Measurements from ENCODE around the gene LENG9. TPM values are rescaled to one million over a fixed set of nuclear protein-coding genes. Genes with fewer than 3 reads are reported as not detected.
A peak's percentile ranks its signal among the peaks of the same experiment; 100 is the strongest.
"Not testable (repeated sequence)": the region's sequence is repeated elsewhere in the genome, so short reads cannot be mapped to it uniquely, and the experiment has no call there.

Gene LENG9
- total and polyA plus RNA-seq, 2 experiments from 2014 or later: 0.59 to 7.9 TPM

DNA sequence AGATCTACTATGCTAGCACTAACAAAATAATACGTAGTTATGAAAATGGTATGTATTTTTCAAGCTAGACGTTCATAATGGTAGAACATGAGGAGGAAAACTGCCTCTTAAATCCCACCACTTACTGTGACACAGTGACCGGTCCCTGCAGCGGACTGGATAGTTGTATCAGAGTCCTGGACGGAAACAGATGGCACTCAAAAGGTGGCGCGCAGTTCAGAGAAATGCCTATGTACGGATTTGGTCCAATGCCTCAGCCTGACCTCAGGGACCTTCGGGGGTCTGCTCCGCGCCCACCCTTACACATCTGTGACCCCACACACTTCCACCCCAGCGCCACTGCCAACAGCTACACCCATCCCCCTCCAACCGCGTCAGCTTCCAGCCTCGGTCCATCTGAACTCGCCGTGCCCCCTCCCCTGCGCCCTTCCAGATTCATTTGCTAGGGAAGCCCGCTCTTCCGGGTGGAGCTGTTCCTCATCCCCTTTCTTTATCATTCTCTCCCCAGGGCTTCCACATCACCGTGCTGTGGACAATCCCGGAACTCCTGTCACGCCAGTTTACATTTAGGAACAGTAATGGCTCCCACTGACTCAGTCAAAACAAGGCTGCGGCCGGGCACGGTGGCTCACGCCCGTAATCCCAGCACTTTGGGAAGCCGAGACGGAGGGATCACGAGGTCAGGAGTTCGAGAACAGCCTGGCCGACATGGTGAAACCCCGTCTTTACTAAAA is 15.4 kb downstream of the LENG9 start:
- no peaks in the 10 kb centered on the region for H3K9me3 ChIP-seq (ENCODE audit: low read depth)
- peak overlapping the region; percentile 84 for H3K4me2 ChIP-seq
- H3K4me1 ChIP-seq (ENCODE audit: insufficient read depth): peaks cover 24% of the 10 kb centered on the region
- H2AFZ ChIP-seq: peak overlapping the region; percentile 65
- peaks cover 38% of the 10 kb centered on the region for H4K20me1 ChIP-seq (ENCODE audit: insufficient read depth, poor library complexity, severe bottlenecking)
- H3K27me3 ChIP-seq: no peaks in the 10 kb centered on the region
- DNase-seq (ENCODE audit: low spot score): peak; percentile 77
- H3K36me3 ChIP-seq (replicated peaks; ENCODE audit: insufficient read depth, low read depth): no peaks in the 10 kb centered on the region
- no peak for TF ChIP-seq EZH2 (IDR thresholded peaks at IDR 0.05; ENCODE audit: borderline replicate concordance)
- TF ChIP-seq, protein P1, sequence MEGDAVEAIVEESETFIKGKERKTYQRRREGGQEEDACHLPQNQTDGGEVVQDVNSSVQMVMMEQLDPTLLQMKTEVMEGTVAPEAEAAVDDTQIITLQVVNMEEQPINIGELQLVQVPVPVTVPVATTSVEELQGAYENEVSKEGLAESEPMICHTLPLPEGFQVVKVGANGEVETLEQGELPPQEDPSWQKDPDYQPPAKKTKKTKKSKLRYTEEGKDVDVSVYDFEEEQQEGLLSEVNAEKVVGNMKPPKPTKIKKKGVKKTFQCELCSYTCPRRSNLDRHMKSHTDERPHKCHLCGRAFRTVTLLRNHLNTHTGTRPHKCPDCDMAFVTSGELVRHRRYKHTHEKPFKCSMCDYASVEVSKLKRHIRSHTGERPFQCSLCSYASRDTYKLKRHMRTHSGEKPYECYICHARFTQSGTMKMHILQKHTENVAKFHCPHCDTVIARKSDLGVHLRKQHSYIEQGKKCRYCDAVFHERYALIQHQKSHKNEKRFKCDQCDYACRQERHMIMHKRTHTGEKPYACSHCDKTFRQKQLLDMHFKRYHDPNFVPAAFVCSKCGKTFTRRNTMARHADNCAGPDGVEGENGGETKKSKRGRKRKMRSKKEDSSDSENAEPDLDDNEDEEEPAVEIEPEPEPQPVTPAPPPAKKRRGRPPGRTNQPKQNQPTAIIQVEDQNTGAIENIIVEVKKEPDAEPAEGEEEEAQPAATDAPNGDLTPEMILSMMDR (IDR thresholded peaks at IDR 0.05; ENCODE audit: poor library complexity): no peak
- no peak for TF ChIP-seq EZH2phosphoT487 (IDR thresholded peaks at IDR 0.05; ENCODE audit: low read depth, severe bottlenecking, unreplicated experiment)
- H3K9me2 ChIP-seq (replicated peaks; ENCODE audit: insufficient read depth): no peaks in the 10 kb centered on the region
- WGBS (ENCODE audit: low lambda C conversion rate, missing lambda C conversion rate): 4% methylated on average over 34 of the region's 34 CpGs
- peak overlapping the region; percentile 98 for H3K27ac ChIP-seq
- peak overlapping the region; percentile 65 for H3K4me3 ChIP-seq
- peaks cover 74% of the 10 kb centered on the region for H3K79me2 ChIP-seq

DNA sequence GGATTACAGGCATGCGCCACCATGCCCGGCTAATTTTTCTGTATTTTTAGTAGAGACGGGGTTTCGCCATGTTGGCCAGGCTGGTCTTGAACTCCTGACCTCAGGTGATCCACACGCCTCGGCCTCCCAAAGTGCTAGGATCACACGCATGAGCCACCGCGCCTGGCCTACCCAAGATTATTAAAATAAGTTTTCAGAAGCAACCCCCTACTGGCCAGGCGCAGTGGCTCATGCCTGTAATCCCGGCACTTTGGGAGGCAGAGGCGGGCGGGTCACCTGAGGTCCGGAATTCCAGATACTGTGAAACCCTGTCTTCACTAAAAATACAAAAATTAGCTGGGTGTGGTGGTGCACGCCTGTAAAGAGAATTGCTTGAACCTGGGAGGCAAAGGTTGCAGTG is 17.2 kb downstream of the LENG9 start:
- H3K27ac ChIP-seq: peak overlapping the region; percentile 68
- H3K4me2 ChIP-seq: peak overlapping the region; percentile 84
- H3K79me2 ChIP-seq: peaks cover 70% of the 10 kb centered on the region
- not testable (repeated sequence) for H3K4me3 ChIP-seq; H3K9me3 ChIP-seq (ENCODE audit: low read depth); H3K9me2 ChIP-seq (replicated peaks; ENCODE audit: insufficient read depth); H2AFZ ChIP-seq; H3K27me3 ChIP-seq; DNase-seq (ENCODE audit: low spot score); H3K36me3 ChIP-seq (replicated peaks; ENCODE audit: insufficient read depth, low read depth)
- peaks cover 24% of the 10 kb centered on the region for H3K4me1 ChIP-seq (ENCODE audit: insufficient read depth)
- H4K20me1 ChIP-seq (ENCODE audit: insufficient read depth, poor library complexity, severe bottlenecking): peaks cover 20% of the 10 kb centered on the region
- 96% methylated on average over 15 of the region's 15 CpGs for WGBS (ENCODE audit: low lambda C conversion rate, missing lambda C conversion rate)

DNA sequence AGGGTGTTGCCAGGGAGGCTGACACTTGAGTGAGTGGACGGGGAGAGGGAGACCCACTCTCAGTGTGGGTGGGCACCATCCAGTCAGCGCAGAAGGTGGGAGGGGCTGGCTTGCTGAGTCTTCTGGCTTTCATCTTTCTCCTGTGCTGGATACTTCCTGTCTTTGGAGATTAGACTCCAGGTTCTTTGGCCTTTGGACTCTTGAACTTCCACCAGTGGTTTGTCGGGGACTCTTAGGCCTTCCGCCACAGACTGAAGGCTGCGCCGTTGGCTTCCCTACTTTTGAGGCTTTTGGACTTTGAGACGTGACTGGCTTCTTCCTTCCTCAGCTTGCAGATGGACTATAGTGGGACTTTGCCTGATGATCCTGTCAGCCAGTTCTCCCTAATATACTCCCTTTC is 18.8 kb downstream of the LENG9 start:
- WGBS (ENCODE audit: low lambda C conversion rate, missing lambda C conversion rate): 89% methylated on average over 7 of the region's 7 CpGs
- Histone ChIP-seq H3K27me3 (no peaks in the 10 kb centered on the region), H3K4me3 (no peak overlapping the region), H3K9me2 (replicated peaks; ENCODE audit: insufficient read depth) (no peaks in the 10 kb centered on the region), H3K36me3 (replicated peaks; ENCODE audit: insufficient read depth, low read depth) (no peaks in the 10 kb centered on the region), H3K4me2 (no peak overlapping the region), H3K4me1 (ENCODE audit: insufficient read depth) (peaks cover 11% of the 10 kb centered on the region), H3K9me3 (ENCODE audit: low read depth) (no peaks in the 10 kb centered on the region), H2AFZ (no peak overlapping the region), H3K27ac (peak overlapping the region; percentile 68), H4K20me1 (ENCODE audit: insufficient read depth, poor library complexity, severe bottlenecking) (peaks cover 8% of the 10 kb centered on the region), H3K79me2 (peaks cover 66% of the 10 kb centered on the region)
- TF ChIP-seq, protein P1 (IDR thresholded peaks at IDR 0.05; ENCODE audit: poor library complexity): no peak
- TF ChIP-seq EZH2 (IDR thresholded peaks at IDR 0.05; ENCODE audit: borderline replicate concordance): no peak
- no peak for TF ChIP-seq EZH2phosphoT487 (IDR thresholded peaks at IDR 0.05; ENCODE audit: low read depth, severe bottlenecking, unreplicated experiment)
- DNase-seq (ENCODE audit: low spot score): peak; percentile 76

DNA sequence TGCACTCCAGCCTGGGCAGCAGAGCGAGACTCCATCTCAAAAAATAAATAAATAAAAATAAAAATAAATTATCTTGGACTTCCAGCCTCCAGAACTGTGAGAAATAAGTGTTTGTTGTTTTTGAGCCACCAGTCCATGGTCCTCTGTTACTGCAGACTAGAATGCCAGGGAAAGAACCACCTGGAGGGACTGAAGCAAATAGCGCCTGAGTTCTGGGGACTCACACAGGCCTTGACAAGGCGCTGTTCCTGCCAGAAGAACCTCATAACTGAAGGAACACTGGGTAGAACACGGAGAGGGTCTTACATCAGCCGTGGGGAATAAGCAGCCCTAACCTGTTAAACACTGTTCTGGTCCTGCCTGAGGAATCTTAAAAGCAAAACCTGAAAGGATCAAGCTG is 22.9 kb downstream of the LENG9 start:
- Histone ChIP-seq H2AFZ (no peak overlapping the region), H3K4me3 (no peak overlapping the region), H3K27ac (no peak overlapping the region), H4K20me1 (ENCODE audit: insufficient read depth, poor library complexity, severe bottlenecking) (peaks cover 18% of the 10 kb centered on the region), H3K9me2 (replicated peaks; ENCODE audit: insufficient read depth) (no peaks in the 10 kb centered on the region), H3K36me3 (replicated peaks; ENCODE audit: insufficient read depth, low read depth) (no peaks in the 10 kb centered on the region), H3K4me2 (no peak overlapping the region), H3K79me2 (peaks cover 34% of the 10 kb centered on the region), H3K27me3 (no peaks in the 10 kb centered on the region), H3K9me3 (ENCODE audit: low read depth) (no peaks in the 10 kb centered on the region), H3K4me1 (ENCODE audit: insufficient read depth) (no peaks in the 10 kb centered on the region)
- DNase-seq (ENCODE audit: low spot score): no peak
- WGBS (ENCODE audit: low lambda C conversion rate, missing lambda C conversion rate): 94% methylated on average over 5 of the region's 5 CpGs
- TF ChIP-seq EZH2 (IDR thresholded peaks at IDR 0.05; ENCODE audit: borderline replicate concordance) (no peak), EZH2phosphoT487 (IDR thresholded peaks at IDR 0.05; ENCODE audit: low read depth, severe bottlenecking, unreplicated experiment) (no peak)
- TF ChIP-seq, protein P1 (IDR thresholded peaks at IDR 0.05; ENCODE audit: poor library complexity): no peak

Measured in hepatocyte (in vitro differentiated cells).